ENCODE data around the gene EIF3L. TPM values are rescaled to one million over a fixed set of nuclear protein-coding genes. Genes with fewer than 3 reads are reported as not detected.
A peak's percentile ranks its signal among the peaks of the same experiment; 100 is the strongest.

Gene EIF3L
- total RNA-seq, 2 experiments from 2014 or later: 656 to 664 TPM

GRCh38 chr22:37806409-37807333 lies 42.5 kb upstream of the EIF3L start:
- DNase-seq: peak; percentile 38
- Mint-ChIP-seq H3K4me3 (peak overlapping the region; percentile 34), H3K27me3 (peaks cover 46% of the 10 kb centered on the region), H3K4me1 (ENCODE audit: low read depth) (peaks cover 34% of the 10 kb centered on the region), H3K36me3 (no peaks in the 10 kb centered on the region), H3K27ac (no peak overlapping the region), H3K9me3 (no peaks in the 10 kb centered on the region)
- CTCF ChIA-PET: interaction anchor here (0.8 to 4.0 kb wide), 4 partner anchors 11 to 56 kb away, joined by 3 to 52 read pairs (median 10); no protein-coding TSS in a partner anchor
- POLR2A ChIA-PET: interaction anchor here (0.7 to 1.9 kb wide), 4 partner anchors 11 to 500 kb away, joined by 3 to 5 read pairs (median 3); no protein-coding TSS in a partner anchor
- intact Hi-C loops (cut with micrococcal nuclease): loop anchor here (2.0 to 5.0 kb wide), 3 partner anchors 38 to 199 kb away; partner anchors contain the start of genes ANKRD54, C22orf23, GGA1 and POLR2F

DNA sequence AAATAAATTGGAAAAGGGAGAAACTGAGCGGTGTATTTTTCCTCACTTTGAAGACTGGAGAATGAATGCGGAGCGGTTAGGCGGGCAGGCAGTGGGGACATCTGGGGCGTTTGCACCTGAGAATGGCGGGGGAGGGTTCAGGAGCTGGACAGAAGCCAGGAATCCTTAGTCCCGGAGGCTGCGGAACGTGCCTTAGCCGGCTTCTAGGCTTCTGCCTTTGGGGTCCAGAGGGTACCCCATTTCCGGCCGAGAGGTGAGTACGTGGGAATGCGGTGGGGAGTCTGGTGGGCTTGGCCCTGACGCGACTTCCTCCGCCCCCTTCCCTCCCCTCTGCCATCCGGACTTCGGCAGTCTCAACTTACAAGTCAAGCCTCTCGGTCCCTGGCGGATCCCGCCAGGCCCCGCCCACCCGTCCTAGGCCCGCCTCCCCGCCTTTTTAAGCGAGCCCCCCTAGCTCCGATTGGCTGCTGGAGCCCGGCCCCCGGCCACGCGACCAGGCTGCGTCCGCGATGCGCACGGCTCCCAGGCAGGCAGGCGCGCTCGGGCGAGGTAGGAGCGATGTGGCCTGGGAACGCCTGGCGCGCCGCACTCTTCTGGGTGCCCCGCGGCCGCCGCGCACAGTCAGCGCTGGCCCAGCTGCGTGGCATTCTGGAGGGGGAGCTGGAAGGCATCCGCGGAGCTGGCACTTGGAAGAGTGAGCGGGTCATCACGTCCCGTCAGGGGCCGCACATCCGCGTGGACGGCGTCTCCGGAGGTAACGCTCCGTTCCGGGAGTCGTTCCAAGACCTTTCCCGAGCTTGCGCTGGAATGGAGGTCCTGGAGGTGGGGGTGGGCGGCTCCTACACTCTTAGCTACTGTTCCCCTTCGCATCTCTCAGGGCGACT lies 41.6 kb upstream of the EIF3L start, which contains the start of gene GCAT:
TSS of gene GCAT (plus strand) at position 525 of the 884 bp plus-strand sequence. CDS start at position 559, 34 bp downstream.
- intact Hi-C loops (cut with micrococcal nuclease): loop anchor here (2.0 to 5.0 kb wide), 3 partner anchors 37 to 200 kb away; partner anchors contain the start of genes ANKRD54, C22orf23, GGA1 and POLR2F
- POLR2A ChIA-PET: interaction anchor here (0.7 to 1.9 kb wide), 6 partner anchors 10 to 501 kb away, joined by 3 to 7 read pairs (median 3); partner anchors contain the start of genes ANKRD54 and MICALL1
- CTCF ChIA-PET: interaction anchor here (0.7 to 4.0 kb wide), 6 partner anchors 11 to 55 kb away, joined by 3 to 52 read pairs (median 4); partner anchors contain the start of gene ANKRD54
- Mint-ChIP-seq H3K36me3 (no peaks in the 10 kb centered on the region), H3K9me3 (no peaks in the 10 kb centered on the region), H3K27me3 (peaks cover 46% of the 10 kb centered on the region), H3K27ac (no peak within 1 kb of the TSS), H3K4me3 (peak within 1 kb of the TSS; percentile 77), H3K4me1 (ENCODE audit: low read depth) (peaks cover 33% of the 10 kb centered on the region)
- DNase-seq: peak; percentile 96

DNA sequence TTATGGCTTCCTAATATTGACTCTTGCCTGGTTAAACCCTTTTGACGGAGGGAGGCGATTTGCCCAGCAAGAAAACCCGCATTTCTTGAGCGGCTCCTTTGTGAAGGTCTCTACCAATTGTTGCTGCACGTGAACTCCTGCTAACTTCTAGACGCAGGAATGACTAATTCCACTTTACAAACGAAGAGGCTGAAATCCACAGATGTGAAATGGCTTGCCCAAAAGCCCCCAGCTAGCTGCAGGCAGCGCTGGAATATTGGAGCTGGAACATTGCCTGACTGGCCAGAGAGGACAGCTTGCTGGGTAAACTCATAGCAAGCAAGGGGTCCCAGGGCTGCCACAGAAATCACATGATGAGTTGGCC lies 40.9 kb upstream of the EIF3L start:
- Mint-ChIP-seq H3K27me3 (peaks cover 40% of the 10 kb centered on the region), H3K4me1 (ENCODE audit: low read depth) (peaks cover 27% of the 10 kb centered on the region), H3K4me3 (peak overlapping the region; percentile 77), H3K36me3 (no peaks in the 10 kb centered on the region), H3K9me3 (no peaks in the 10 kb centered on the region), H3K27ac (no peak overlapping the region)
- ChIA-PET CTCF (interaction anchor here (1.0 to 4.0 kb wide), 5 partner anchors 10 to 55 kb away, joined by 3 to 52 read pairs (median 5); partner anchors contain the start of gene ANKRD54), POLR2A (interaction anchor here (0.8 to 1.9 kb wide), 5 partner anchors 10 to 249 kb away, joined by 3 to 7 read pairs (median 3); partner anchors contain the start of genes ANKRD54 and MICALL1)
- intact Hi-C loops (cut with micrococcal nuclease): loop anchor here (5.0 kb wide), 2 partner anchors 144 to 201 kb away; partner anchors contain the start of genes C22orf23, GGA1 and POLR2F
- DNase-seq: no peak

DNA sequence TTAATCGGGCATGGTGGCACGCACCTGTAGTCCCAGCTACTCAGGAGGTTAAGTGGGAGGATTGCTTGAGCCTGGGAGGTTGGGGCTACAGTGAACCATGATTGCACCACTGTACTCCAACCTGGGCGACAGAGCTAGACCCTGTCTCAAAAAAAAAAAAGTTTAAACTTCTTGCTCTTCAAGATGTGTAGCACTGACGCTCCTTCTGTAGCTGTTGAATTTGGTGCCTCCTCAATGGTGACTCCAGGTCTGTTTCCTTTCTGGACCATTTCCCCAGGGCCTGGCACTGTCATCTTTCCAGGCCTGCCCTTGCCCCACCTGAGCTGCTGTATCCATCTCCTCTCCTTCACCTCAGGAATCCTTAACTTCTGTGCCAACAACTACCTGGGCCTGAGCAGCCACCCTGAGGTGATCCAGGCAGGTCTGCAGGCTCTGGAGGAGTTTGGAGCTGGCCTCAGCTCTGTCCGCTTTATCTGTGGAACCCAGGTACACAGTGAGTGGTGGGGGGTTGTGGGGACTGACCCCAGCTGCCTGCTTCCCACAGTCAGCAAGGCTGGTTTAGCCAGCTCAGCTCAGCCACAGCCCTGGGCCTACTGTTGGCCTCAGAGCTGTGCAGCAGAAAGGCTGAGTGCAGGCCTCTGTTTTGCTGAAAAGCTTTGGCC lies 39.4 kb upstream of the EIF3L start:
- intact Hi-C loops (cut with micrococcal nuclease): loop anchor here (5.0 kb wide), 2 partner anchors 142 to 203 kb away; partner anchors contain the start of genes C22orf23, GGA1 and POLR2F
- no peaks in the 10 kb centered on the region for H3K36me3 Mint-ChIP-seq
- H3K27me3 Mint-ChIP-seq: peaks cover 32% of the 10 kb centered on the region
- no peaks in the 10 kb centered on the region for H3K9me3 Mint-ChIP-seq
- peaks cover 26% of the 10 kb centered on the region for H3K4me1 Mint-ChIP-seq (ENCODE audit: low read depth)
- no peak overlapping the region for H3K4me3 Mint-ChIP-seq
- no peak overlapping the region for H3K27ac Mint-ChIP-seq
- DNase-seq: no peak
- ChIA-PET CTCF (interaction anchor here (0.6 to 4.0 kb wide), 4 partner anchors 9 to 54 kb away, joined by 3 to 52 read pairs (median 4); no protein-coding TSS in a partner anchor), POLR2A (interaction anchor here (0.6 to 1.5 kb wide), 2 partner anchors 9 to 190 kb away, joined by 3 to 4 read pairs; no protein-coding TSS in a partner anchor)

DNA sequence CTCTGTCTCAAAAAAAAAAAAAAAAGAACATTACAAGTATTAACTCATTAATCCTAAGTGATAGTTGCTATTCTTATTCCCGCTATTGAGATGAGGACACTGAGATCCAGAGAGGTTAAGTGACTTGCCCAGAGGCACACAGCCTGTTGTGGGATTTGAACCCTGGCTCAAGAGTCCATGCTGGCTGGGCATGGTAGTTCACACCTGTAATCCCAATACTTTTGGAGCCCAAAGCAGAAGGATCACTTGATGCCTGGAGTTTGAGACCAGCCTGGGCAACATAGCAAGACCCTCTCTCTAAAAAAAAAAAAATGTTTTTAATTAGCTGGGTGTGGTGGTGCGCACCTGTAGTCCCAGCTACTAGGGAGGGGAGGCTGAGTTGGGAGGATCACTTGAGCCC lies 37.4 kb upstream of the EIF3L start:
- Mint-ChIP-seq H3K4me1 (ENCODE audit: low read depth) (peaks cover 10% of the 10 kb centered on the region), H3K9me3 (no peaks in the 10 kb centered on the region), H3K36me3 (no peaks in the 10 kb centered on the region), H3K27ac (no peak overlapping the region), H3K27me3 (peaks cover 18% of the 10 kb centered on the region), H3K4me3 (no peak overlapping the region)
- intact Hi-C loops (cut with micrococcal nuclease): no loop called here
- ChIA-PET CTCF (interaction anchor here (0.7 kb wide), 1 partner anchor 108 kb away, joined by 3 read pairs; no protein-coding TSS in a partner anchor), POLR2A (no interaction called here)
- no peak for DNase-seq

GRCh38 chr22:37812869-37813678 lies 36.1 kb upstream of the EIF3L start:
- no peak for DNase-seq
- Mint-ChIP-seq H3K27me3 (peaks cover 14% of the 10 kb centered on the region), H3K4me1 (ENCODE audit: low read depth) (peaks cover 10% of the 10 kb centered on the region), H3K36me3 (no peaks in the 10 kb centered on the region), H3K27ac (no peak overlapping the region), H3K4me3 (no peak overlapping the region), H3K9me3 (no peaks in the 10 kb centered on the region)
- intact Hi-C loops (cut with micrococcal nuclease): no loop called here
- ChIA-PET POLR2A (no interaction called here), CTCF (interaction anchor here (8.4 kb wide), 1 partner anchor 50 kb away, joined by 124 read pairs; no protein-coding TSS in a partner anchor)

DNA sequence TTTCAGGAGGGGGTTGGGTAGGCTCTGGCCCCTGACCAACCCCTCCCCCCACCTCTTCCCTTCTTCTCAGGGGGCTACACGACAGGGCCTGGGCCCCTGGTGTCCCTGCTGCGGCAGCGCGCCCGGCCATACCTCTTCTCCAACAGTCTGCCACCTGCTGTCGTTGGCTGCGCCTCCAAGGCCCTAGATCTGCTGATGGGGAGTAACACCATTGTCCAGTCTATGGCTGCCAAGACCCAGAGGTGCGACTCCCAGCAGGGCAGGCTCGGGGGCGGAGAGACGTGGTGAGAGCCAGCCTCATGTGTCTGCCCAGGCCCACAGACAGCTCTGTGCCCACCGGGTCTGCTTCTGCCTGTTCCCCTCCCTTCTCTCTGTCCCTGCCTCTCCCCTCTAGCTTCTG lies 33.6 kb upstream of the EIF3L start:
- ChIA-PET CTCF (interaction anchor here (0.9 to 8.4 kb wide), 5 partner anchors 9 to 150 kb away, joined by 3 to 124 read pairs (median 8); no protein-coding TSS in a partner anchor), POLR2A (interaction anchor here (0.5 kb wide), 1 partner anchor 64 kb away, joined by 3 read pairs; no protein-coding TSS in a partner anchor)
- Mint-ChIP-seq H3K27ac (no peak overlapping the region), H3K4me1 (ENCODE audit: low read depth) (peaks cover 11% of the 10 kb centered on the region), H3K4me3 (no peak overlapping the region), H3K9me3 (no peaks in the 10 kb centered on the region), H3K36me3 (no peaks in the 10 kb centered on the region), H3K27me3 (peaks cover 6% of the 10 kb centered on the region)
- DNase-seq: no peak
- intact Hi-C loops (cut with micrococcal nuclease): no loop called here

DNA sequence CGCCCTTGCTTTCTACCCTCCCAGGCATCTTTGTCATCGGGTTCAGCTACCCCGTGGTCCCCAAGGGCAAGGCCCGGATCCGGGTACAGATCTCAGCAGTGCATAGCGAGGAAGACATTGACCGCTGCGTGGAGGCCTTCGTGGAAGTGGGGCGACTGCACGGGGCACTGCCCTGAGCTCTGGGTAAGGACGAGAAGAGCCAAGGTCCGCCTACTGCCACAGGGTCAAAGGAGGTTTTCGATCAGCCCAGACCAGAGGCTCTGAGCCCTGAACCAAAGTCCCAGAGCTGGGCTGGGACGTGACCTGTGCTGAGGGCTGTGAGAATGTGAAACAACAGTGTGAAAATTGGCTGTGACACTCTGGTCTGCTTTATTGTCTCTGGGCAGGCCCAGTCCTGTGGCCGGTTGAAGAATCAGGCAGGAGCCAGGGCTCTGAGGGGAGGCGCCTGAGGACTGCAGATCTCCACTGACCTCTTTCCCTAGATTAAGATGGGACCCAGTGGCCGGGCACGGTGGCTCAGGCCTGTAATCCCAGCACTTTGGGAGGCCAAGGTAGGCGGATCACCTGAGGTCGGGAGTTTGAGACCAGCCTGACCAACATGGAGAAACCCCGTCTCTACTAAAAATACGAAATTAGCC lies 32.6 kb upstream of the EIF3L start:
- Mint-ChIP-seq H3K27me3 (peaks cover 7% of the 10 kb centered on the region), H3K36me3 (no peaks in the 10 kb centered on the region), H3K9me3 (no peaks in the 10 kb centered on the region), H3K4me1 (ENCODE audit: low read depth) (peaks cover 11% of the 10 kb centered on the region), H3K27ac (no peak overlapping the region), H3K4me3 (no peak overlapping the region)
- intact Hi-C loops (cut with micrococcal nuclease): loop anchor here (1.0 kb wide), 3 partner anchors 47 to 149 kb away; no protein-coding TSS in a partner anchor
- POLR2A ChIA-PET: no interaction called here
- CTCF ChIA-PET: interaction anchor here (0.6 to 8.4 kb wide), 20 partner anchors 8 to 191 kb away, joined by 3 to 124 read pairs (median 5); partner anchors contain the start of genes ANKRD54, GCAT and MICALL1
- DNase-seq: no peak

DNA sequence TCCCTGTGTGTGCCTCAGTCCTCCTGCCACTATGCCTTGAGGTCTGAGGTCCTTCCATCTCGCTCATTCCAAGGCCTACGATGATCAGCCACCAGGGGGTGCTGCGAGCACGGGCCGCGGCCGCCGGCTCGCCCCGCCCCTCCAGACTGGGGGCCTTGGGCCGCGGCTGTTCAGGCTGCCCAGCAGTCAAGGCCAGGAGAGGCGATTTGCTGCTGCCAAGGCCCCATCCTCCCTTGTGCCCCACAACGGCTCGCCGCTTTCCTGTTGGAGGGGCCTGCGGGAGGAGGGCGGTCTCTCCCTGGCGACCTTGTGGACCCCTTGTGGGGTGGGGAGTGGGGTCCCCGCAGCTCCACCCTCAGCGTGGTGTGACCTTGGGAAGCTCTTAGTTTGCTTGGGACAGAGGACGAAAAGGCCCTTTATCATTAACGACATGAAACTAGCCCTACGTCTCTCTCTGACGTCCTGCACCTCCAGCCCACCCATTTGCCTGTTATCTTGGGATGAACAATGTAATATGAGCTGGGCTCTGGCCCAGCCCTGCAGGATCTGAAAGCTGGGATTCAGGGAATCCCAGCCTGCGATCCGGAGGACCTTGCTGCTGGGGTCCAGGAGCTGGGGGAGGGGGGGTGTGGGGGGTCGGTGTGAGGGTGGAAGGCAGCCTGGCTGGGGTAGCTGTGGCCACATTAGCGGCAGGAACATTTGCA lies 31.4 kb upstream of the EIF3L start:
- ChIA-PET POLR2A (interaction anchor here (0.8 to 1.6 kb wide), 4 partner anchors 10 to 136 kb away, joined by 3 to 6 read pairs (median 5); partner anchors contain the start of genes ANKRD54, C22orf23, GCAT and POLR2F), CTCF (interaction anchor here (0.7 to 8.4 kb wide), 31 partner anchors 7 to 257 kb away, joined by 3 to 124 read pairs (median 5); partner anchors contain the start of genes ANKRD54, C22orf23, GCAT and MICALL1)
- H3K4me1 Mint-ChIP-seq (ENCODE audit: low read depth): peaks cover 11% of the 10 kb centered on the region
- no peak overlapping the region for H3K27ac Mint-ChIP-seq
- DNase-seq: peak; percentile 87
- H3K27me3 Mint-ChIP-seq: peaks cover 7% of the 10 kb centered on the region
- intact Hi-C loops (cut with micrococcal nuclease): loop anchor here (1.0 to 2.0 kb wide), 4 partner anchors 13 to 147 kb away; a partner anchor contains a TSS
- no peak overlapping the region for H3K4me3 Mint-ChIP-seq
- H3K36me3 Mint-ChIP-seq: no peaks in the 10 kb centered on the region
- H3K9me3 Mint-ChIP-seq: no peaks in the 10 kb centered on the region

Measured in activated CD4-positive, alpha-beta memory T cell treated with anti-CD3 and anti-CD28 coated beads for 36 hours (primary cell).